Progenitor cell of endocrine pancreas (in vitro differentiated cells): Measurements from ENCODE around the gene ABLIM2. TPM values are rescaled to one million over a fixed set of nuclear protein-coding genes. Genes with fewer than 3 reads are reported as not detected.

Source experiments
- DNase-seq: peaks from one replicate; pipeline ENCODE4 v3.0.0; 2021; ENCODE audit warnings: low spot score; ENCODE audit not compliant: unreplicated experiment
- H3K27ac Mint-ChIP-seq: 2 replicates; pipeline ENCODE4 v1.8.0; 2021; ENCODE audit warnings: mild to moderate bottlenecking, moderate library complexity, mixed read lengths
- H3K27me3 Mint-ChIP-seq: 2 replicates; pipeline ENCODE4 v1.8.0; 2021; ENCODE audit warnings: mixed read lengths
- H3K36me3 Mint-ChIP-seq: 2 replicates; pipeline ENCODE4 v1.8.0; 2022; ENCODE audit warnings: mixed read lengths; ENCODE audit not compliant: insufficient read depth
- H3K4me1 Mint-ChIP-seq: 2 replicates; pipeline ENCODE4 v1.8.0; 2021; ENCODE audit warnings: low read depth, mixed read lengths
- H3K4me3 Mint-ChIP-seq: 2 replicates; pipeline ENCODE4 v1.8.0; 2021; ENCODE audit warnings: low read depth, mild to moderate bottlenecking, moderate library complexity, mixed read lengths
- H3K9me3 Mint-ChIP-seq: 2 replicates; pipeline ENCODE4 v1.8.0; 2021; ENCODE audit warnings: low read depth, mixed read lengths
- CTCF ChIP-seq: fragments of 200-600 bp; sonication (generic); IDR thresholded peaks from one replicate; pipeline ENCODE4 v1.5.0; 2021; ENCODE audit warnings: antibody characterized with exemption, mild to moderate bottlenecking; ENCODE audit not compliant: unreplicated experiment
- total RNA-seq: library from RNA; stranded (reverse); gene quantifications from 2 replicates; pipeline ENCODE4 v1.2.1, GENCODE V29; 2021

The ABLIM2 gene
- total RNA-seq, 1 donor from 2014 or later: 5.7 TPM

GRCh38 chr4:8133897-8134563, 24.6 kb downstream of the ABLIM2 start:
- TF ChIP-seq CTCF: no peak
- no peak for DNase-seq
- peaks cover 15% of the 10 kb centered on the region for H3K4me1 Mint-ChIP-seq
- peaks cover 5% of the 10 kb centered on the region for H3K9me3 Mint-ChIP-seq
- no peaks in the 10 kb centered on the region for H3K27me3 Mint-ChIP-seq
- peak overlapping the region; percentile 1 for H3K27ac Mint-ChIP-seq
- H3K4me3 Mint-ChIP-seq: peak overlapping the region; percentile 37
- H3K36me3 Mint-ChIP-seq: peaks cover 3% of the 10 kb centered on the region

GRCh38 chr4:8132947-8133705, 25.5 kb downstream of the ABLIM2 start:
- peaks cover 15% of the 10 kb centered on the region for H3K4me1 Mint-ChIP-seq
- DNase-seq: no peak
- no peak for TF ChIP-seq CTCF
- no peaks in the 10 kb centered on the region for H3K9me3 Mint-ChIP-seq
- no peak overlapping the region for H3K27ac Mint-ChIP-seq
- H3K36me3 Mint-ChIP-seq: no peaks in the 10 kb centered on the region
- H3K4me3 Mint-ChIP-seq: no peak overlapping the region
- no peaks in the 10 kb centered on the region for H3K27me3 Mint-ChIP-seq

GRCh38 chr4:8132400-8132799, 26.2 kb downstream of the ABLIM2 start:
- Mint-ChIP-seq H3K4me3 (no peak overlapping the region), H3K27ac (no peak overlapping the region), H3K4me1 (peaks cover 15% of the 10 kb centered on the region), H3K9me3 (no peaks in the 10 kb centered on the region), H3K36me3 (no peaks in the 10 kb centered on the region), H3K27me3 (no peaks in the 10 kb centered on the region)
- TF ChIP-seq CTCF: no peak
- DNase-seq: no peak

- DNase-seq: no peak
- Mint-ChIP-seq H3K4me1 (peaks cover 15% of the 10 kb centered on the region), H3K36me3 (no peaks in the 10 kb centered on the region), H3K27me3 (no peaks in the 10 kb centered on the region), H3K9me3 (no peaks in the 10 kb centered on the region), H3K4me3 (no peak overlapping the region), H3K27ac (no peak overlapping the region)
- TF ChIP-seq CTCF: no peak
Measured at GRCh38 chr4:8131826-8132225, 26.8 kb downstream of the ABLIM2 start.

- H3K4me1 Mint-ChIP-seq: peaks cover 15% of the 10 kb centered on the region
- H3K36me3 Mint-ChIP-seq: no peaks in the 10 kb centered on the region
- no peak overlapping the region for H3K4me3 Mint-ChIP-seq
- no peak overlapping the region for H3K27ac Mint-ChIP-seq
- H3K9me3 Mint-ChIP-seq: no peaks in the 10 kb centered on the region
- no peaks in the 10 kb centered on the region for H3K27me3 Mint-ChIP-seq
- no peak for TF ChIP-seq CTCF
- DNase-seq: no peak
Measured at GRCh38 chr4:8131210-8131609, 27.4 kb downstream of the ABLIM2 start.
